ENCODE results near the gene RHOH. TPM values are rescaled to one million over a fixed set of nuclear protein-coding genes. Genes with fewer than 3 reads are reported as not detected.
"Not testable (repeated sequence)": the region's sequence is repeated elsewhere in the genome, so short reads cannot be mapped to it uniquely, and the experiment has no call there.

RHOH gene
- not detected in 2 replicates for total RNA-seq (2022)
- percentile 23 among the genes with signal in this experiment for Bru-seq, nascent RNA
- percentile 40 among the genes with signal in this experiment for BruChase-seq, experiment 1, labeled RNA remaining after a 6-hour chase
- BruChase-seq, experiment 2, labeled RNA remaining after a 2-hour chase = percentile 38 among the genes with signal in this experiment
- long read RNA-seq = 0 reads

- Mint-ChIP-seq H3K9me3 (ENCODE audit: unreplicated experiment) (no peaks in the 10 kb centered on the region), H3K4me1 (ENCODE audit: insufficient read depth, unreplicated experiment) (no peaks in the 10 kb centered on the region), H3K4me3 (ENCODE audit: unreplicated experiment) (no peak within 1 kb of the TSS), H3K36me3 (ENCODE audit: insufficient read depth, unreplicated experiment) (no peaks in the 10 kb centered on the region), H3K27ac (ENCODE audit: low read depth, unreplicated experiment) (no peak within 1 kb of the TSS), H3K27me3 (ENCODE audit: insufficient read depth, unreplicated experiment) (no peaks in the 10 kb centered on the region)
- intact Hi-C loops (cut with micrococcal nuclease) = no loop called here
- no peak for DNase-seq (ENCODE audit: unreplicated experiment)
- ChIA-PET CTCF (no interaction called here), POLR2A (interaction anchor here (0.5 to 1.4 kb wide), 5 partner anchors 11 to 1156 kb away, joined by 3 to 5 read pairs (median 3); no protein-coding TSS in a partner anchor)
- TF ChIP-seq CTCF (IDR thresholded peaks at IDR 0.05; ENCODE audit: unreplicated experiment) = no peak
- no TSS peak for BruUV-seq (replicated peaks)
Observed at GRCh38 chr4:40196724-40197281, at the start of gene RHOH. RHOH (plus strand) TSS chr4:40197031; CDS start chr4:40243387, 46,356 bp downstream.

- BruUV-seq (replicated peaks); intact Hi-C loops (cut with micrococcal nuclease); POLR2A ChIA-PET: not testable (repeated sequence)
Observed at GRCh38 chr4:40147490-40147889, 49.3 kb upstream of the RHOH start.

GRCh38 chr4:40149960-40150385, 46.9 kb upstream of the RHOH start:
- no peak overlapping the region for H3K4me3 Mint-ChIP-seq (ENCODE audit: unreplicated experiment)
- TF ChIP-seq CTCF (IDR thresholded peaks at IDR 0.05; ENCODE audit: unreplicated experiment) = peak; percentile 90
- CTCF ChIA-PET = interaction anchor here (0.6 to 5.4 kb wide), 27 partner anchors 10 to 1655 kb away, joined by 3 to 47 read pairs (median 4); partner anchors contain the start of gene CHRNA9
- BruUV-seq (replicated peaks) = no TSS peak
- POLR2A ChIA-PET = interaction anchor here (0.6 to 0.9 kb wide), 3 partner anchors 88 to 167 kb away, joined by 3 to 6 read pairs (median 4); partner anchors contain the start of gene N4BP2
- H3K27me3 Mint-ChIP-seq (ENCODE audit: insufficient read depth, unreplicated experiment) = no peaks in the 10 kb centered on the region
- H3K27ac Mint-ChIP-seq (ENCODE audit: low read depth, unreplicated experiment) = no peak overlapping the region
- peaks cover 4% of the 10 kb centered on the region for H3K36me3 Mint-ChIP-seq (ENCODE audit: insufficient read depth, unreplicated experiment)
- intact Hi-C loops (cut with micrococcal nuclease) = loop anchor here (1.0 to 5.0 kb wide), 6 partner anchors 94 to 569 kb away; partner anchors contain the start of gene N4BP2
- peaks cover 6% of the 10 kb centered on the region for H3K9me3 Mint-ChIP-seq (ENCODE audit: unreplicated experiment)
- H3K4me1 Mint-ChIP-seq (ENCODE audit: insufficient read depth, unreplicated experiment) = no peaks in the 10 kb centered on the region
- peak; percentile 86 for DNase-seq (ENCODE audit: unreplicated experiment)

More at GRCh38 chr4:40147490-40147889, 49.3 kb upstream of the RHOH start:
- H3K36me3 Mint-ChIP-seq (ENCODE audit: insufficient read depth, unreplicated experiment); H3K4me3 Mint-ChIP-seq (ENCODE audit: unreplicated experiment); H3K27me3 Mint-ChIP-seq (ENCODE audit: insufficient read depth, unreplicated experiment); DNase-seq (ENCODE audit: unreplicated experiment); H3K27ac Mint-ChIP-seq (ENCODE audit: low read depth, unreplicated experiment); H3K4me1 Mint-ChIP-seq (ENCODE audit: insufficient read depth, unreplicated experiment); H3K9me3 Mint-ChIP-seq (ENCODE audit: unreplicated experiment); CTCF ChIA-PET: not testable (repeated sequence)

- intact Hi-C loops (cut with micrococcal nuclease) = loop anchor here (1.0 to 5.0 kb wide), 6 partner anchors 95 to 568 kb away; partner anchors contain the start of gene N4BP2
- TF ChIP-seq CTCF (IDR thresholded peaks at IDR 0.05; ENCODE audit: unreplicated experiment) = no peak
- peaks cover 6% of the 10 kb centered on the region for H3K9me3 Mint-ChIP-seq (ENCODE audit: unreplicated experiment)
- H3K27me3 Mint-ChIP-seq (ENCODE audit: insufficient read depth, unreplicated experiment) = no peaks in the 10 kb centered on the region
- DNase-seq (ENCODE audit: unreplicated experiment) = no peak
- no peak overlapping the region for H3K4me3 Mint-ChIP-seq (ENCODE audit: unreplicated experiment)
- H3K36me3 Mint-ChIP-seq (ENCODE audit: insufficient read depth, unreplicated experiment) = peaks cover 4% of the 10 kb centered on the region
- H3K4me1 Mint-ChIP-seq (ENCODE audit: insufficient read depth, unreplicated experiment) = no peaks in the 10 kb centered on the region
- H3K27ac Mint-ChIP-seq (ENCODE audit: low read depth, unreplicated experiment) = no peak overlapping the region
- POLR2A ChIA-PET = interaction anchor here (1.7 kb wide), 1 partner anchor 166 kb away, joined by 9 read pairs; no protein-coding TSS in a partner anchor
- CTCF ChIA-PET = interaction anchor here (0.7 to 5.4 kb wide), 12 partner anchors 9 to 678 kb away, joined by 3 to 47 read pairs (median 4); no protein-coding TSS in a partner anchor
- BruUV-seq (replicated peaks) = no TSS peak
Observed at GRCh38 chr4:40150932-40151331, 45.9 kb upstream of the RHOH start.

Data from MCF 10A (cell line).